Myocyte (in vitro differentiated cells): ENCODE measurements around the gene PKN1. TPM values are rescaled to one million over a fixed set of nuclear protein-coding genes. Genes with fewer than 3 reads are reported as not detected.
A peak's percentile ranks its signal among the peaks of the same experiment; 100 is the strongest.
"Not testable (repeated sequence)": the region's sequence is repeated elsewhere in the genome, so short reads cannot be mapped to it uniquely, and the experiment has no call there.

Experiments
- DNase-seq: peaks from one replicate; pipeline ENCODE4 v3.0.0-alpha.2; 2012; ENCODE audit warnings: low read depth
- total RNA-seq: library from RNA; depleted of rRNA; stranded (reverse); fragments of >200 nt; gene quantifications from 2 replicates; pipeline ENCODE4 v1.2.3, GENCODE V29; 2014

Gene PKN1
- total RNA-seq, 1 donor from 2014 or later, result 94.9 TPM

GRCh38 chr19:14480700-14481079, 47.6 kb downstream of the PKN1 start:
- DNase-seq, result no peak

- DNase-seq, result no peak
These were observed 49.3 kb downstream of the PKN1 start for GRCh38 chr19:14482172-14482941.

GRCh38 chr19:14487370-14488125, 54.4 kb downstream of the PKN1 start:
- DNase-seq, result no peak

GRCh38 chr19:14492756-14493337, 59.7 kb downstream of the PKN1 start:
- DNase-seq, result no peak

- no peak for DNase-seq
These were observed 61.3 kb downstream of the PKN1 start for GRCh38 chr19:14494411-14494810.

- DNase-seq, result no peak
These were observed 62.0 kb downstream of the PKN1 start for GRCh38 chr19:14494910-14495671.

- no peak for DNase-seq
These were observed 62.5 kb downstream of the PKN1 start for GRCh38 chr19:14495672-14496028.

GRCh38 chr19:14496029-14496833, 63.1 kb downstream of the PKN1 start, which contains the start of gene GIPC1:
Gene GIPC1 (minus strand): TSS chr19:14496127. CDS start chr19:14482976, 13,151 bp downstream.
- DNase-seq, result peak; percentile 99

- DNase-seq, result no peak
These were observed 63.7 kb downstream of the PKN1 start for GRCh38 chr19:14496834-14497227.

- no peak for DNase-seq
These were observed 64.3 kb downstream of the PKN1 start for GRCh38 chr19:14497228-14497921.

- DNase-seq, result no peak
These were observed 69.4 kb downstream of the PKN1 start for GRCh38 chr19:14502334-14503092.

- no peak for DNase-seq
These were observed 70.2 kb downstream of the PKN1 start for GRCh38 chr19:14503285-14503684.

- not testable (repeated sequence) for DNase-seq
These were observed 71.5 kb downstream of the PKN1 start for GRCh38 chr19:14504575-14504974.

- DNase-seq, result peak; percentile 57
These were observed 72.6 kb downstream of the PKN1 start for GRCh38 chr19:14505488-14506239.

GRCh38 chr19:14507704-14508542, 74.8 kb downstream of the PKN1 start:
- no peak for DNase-seq

GRCh38 chr19:14510311-14511228, 77.5 kb downstream of the PKN1 start:
- DNase-seq, result peak; percentile 52

- DNase-seq, result no peak
These were observed 78.1 kb downstream of the PKN1 start for GRCh38 chr19:14511229-14511593.
